Measurements from ENCODE around the gene LAMC3. TPM values are rescaled to one million over a fixed set of nuclear protein-coding genes. Genes with fewer than 3 reads are reported as not detected.

The LAMC3 gene
- total RNA-seq, 2 experiments from 2014 or later: not detected

- POLR2A ChIA-PET: no interaction called here
- H3K4me1 Mint-ChIP-seq (ENCODE audit: low read depth): no peaks in the 10 kb centered on the region
These were observed 59.3 kb downstream of the LAMC3 start for GRCh38 chr9:131068076-131068816.

GRCh38 chr9:131069699-131070098 is 60.7 kb downstream of the LAMC3 start:
- no peak overlapping the region for H3K27ac Mint-ChIP-seq
- no peaks in the 10 kb centered on the region for H3K36me3 Mint-ChIP-seq (ENCODE audit: low read depth)
- DNase-seq: no peak
- CTCF ChIA-PET: no interaction called here
- ATAC-seq: no peak
- H3K9me3 Mint-ChIP-seq (ENCODE audit: insufficient read depth): no peaks in the 10 kb centered on the region
- H3K4me3 Mint-ChIP-seq: no peak overlapping the region
- POLR2A ChIA-PET: no interaction called here
- H3K4me1 Mint-ChIP-seq (ENCODE audit: low read depth): no peaks in the 10 kb centered on the region
- H3K27me3 Mint-ChIP-seq (ENCODE audit: low read depth): no peaks in the 10 kb centered on the region

More at GRCh38 chr9:131068076-131068816, 59.3 kb downstream of the LAMC3 start:
- no peaks in the 10 kb centered on the region for H3K9me3 Mint-ChIP-seq (ENCODE audit: insufficient read depth)
- H3K27ac Mint-ChIP-seq: no peak overlapping the region
- no peaks in the 10 kb centered on the region for H3K27me3 Mint-ChIP-seq (ENCODE audit: low read depth)
- no peak overlapping the region for H3K4me3 Mint-ChIP-seq
- H3K36me3 Mint-ChIP-seq (ENCODE audit: low read depth): no peaks in the 10 kb centered on the region
- ATAC-seq: no peak
- CTCF ChIA-PET: no interaction called here
- no peak for DNase-seq

- H3K4me3 Mint-ChIP-seq: no peak overlapping the region
- POLR2A ChIA-PET: no interaction called here
- CTCF ChIA-PET: no interaction called here
These were observed 63.3 kb downstream of the LAMC3 start for GRCh38 chr9:131072107-131072870.

GRCh38 chr9:131072871-131073237 is 63.9 kb downstream of the LAMC3 start:
- ChIA-PET CTCF (no interaction called here), POLR2A (no interaction called here)
- ATAC-seq: no peak
- peaks cover 2% of the 10 kb centered on the region for H3K4me1 Mint-ChIP-seq (ENCODE audit: low read depth)
- DNase-seq: no peak
- H3K36me3 Mint-ChIP-seq (ENCODE audit: low read depth): no peaks in the 10 kb centered on the region
- H3K27ac Mint-ChIP-seq: no peak overlapping the region
- no peak overlapping the region for H3K4me3 Mint-ChIP-seq
- H3K9me3 Mint-ChIP-seq (ENCODE audit: insufficient read depth): no peaks in the 10 kb centered on the region
- H3K27me3 Mint-ChIP-seq (ENCODE audit: low read depth): no peaks in the 10 kb centered on the region

More at GRCh38 chr9:131072107-131072870, 63.3 kb downstream of the LAMC3 start:
- no peaks in the 10 kb centered on the region for H3K36me3 Mint-ChIP-seq (ENCODE audit: low read depth)
- ATAC-seq: no peak
- no peaks in the 10 kb centered on the region for H3K9me3 Mint-ChIP-seq (ENCODE audit: insufficient read depth)
- no peak overlapping the region for H3K27ac Mint-ChIP-seq
- H3K4me1 Mint-ChIP-seq (ENCODE audit: low read depth): peaks cover 2% of the 10 kb centered on the region
- H3K27me3 Mint-ChIP-seq (ENCODE audit: low read depth): no peaks in the 10 kb centered on the region
- DNase-seq: no peak

GRCh38 chr9:131076347-131077195 is 67.6 kb downstream of the LAMC3 start:
- Mint-ChIP-seq H3K9me3 (ENCODE audit: insufficient read depth) (no peaks in the 10 kb centered on the region), H3K27me3 (ENCODE audit: low read depth) (no peaks in the 10 kb centered on the region), H3K36me3 (ENCODE audit: low read depth) (no peaks in the 10 kb centered on the region), H3K27ac (no peak overlapping the region), H3K4me3 (no peak overlapping the region), H3K4me1 (ENCODE audit: low read depth) (peaks cover 2% of the 10 kb centered on the region)
- no peak for DNase-seq
- ChIA-PET POLR2A (interaction anchor here (0.6 kb wide), 1 partner anchor 786 kb away, joined by 3 read pairs; no protein-coding TSS in a partner anchor), CTCF (no interaction called here)
- ATAC-seq: no peak

- Mint-ChIP-seq H3K27ac (no peak overlapping the region), H3K36me3 (ENCODE audit: low read depth) (no peaks in the 10 kb centered on the region), H3K27me3 (ENCODE audit: low read depth) (peaks cover 4% of the 10 kb centered on the region), H3K4me3 (no peak overlapping the region), H3K4me1 (ENCODE audit: low read depth) (peaks cover 2% of the 10 kb centered on the region), H3K9me3 (ENCODE audit: insufficient read depth) (no peaks in the 10 kb centered on the region)
- ChIA-PET POLR2A (no interaction called here), CTCF (interaction anchor here (1.6 kb wide), 1 partner anchor 32 kb away, joined by 8 read pairs; no protein-coding TSS in a partner anchor)
- no peak for DNase-seq
- no peak for ATAC-seq
These were observed 69.7 kb downstream of the LAMC3 start for GRCh38 chr9:131078427-131079366.

GRCh38 chr9:131080589-131080988 is 71.6 kb downstream of the LAMC3 start:
- CTCF ChIA-PET: no interaction called here
- ATAC-seq (no peak), DNase-seq (no peak)
- H3K27ac Mint-ChIP-seq: no peak overlapping the region
- peaks cover 4% of the 10 kb centered on the region for H3K27me3 Mint-ChIP-seq (ENCODE audit: low read depth)
- H3K36me3 Mint-ChIP-seq (ENCODE audit: low read depth): no peaks in the 10 kb centered on the region
- POLR2A ChIA-PET: no interaction called here
- H3K4me3 Mint-ChIP-seq: no peak overlapping the region
- H3K9me3 Mint-ChIP-seq (ENCODE audit: insufficient read depth): no peaks in the 10 kb centered on the region
- H3K4me1 Mint-ChIP-seq (ENCODE audit: low read depth): peaks cover 2% of the 10 kb centered on the region

GRCh38 chr9:131081868-131082267 is 72.9 kb downstream of the LAMC3 start:
- no peak overlapping the region for H3K4me3 Mint-ChIP-seq
- H3K4me1 Mint-ChIP-seq (ENCODE audit: low read depth): no peaks in the 10 kb centered on the region
- H3K9me3 Mint-ChIP-seq (ENCODE audit: insufficient read depth): no peaks in the 10 kb centered on the region
- H3K27ac Mint-ChIP-seq: no peak overlapping the region
- H3K36me3 Mint-ChIP-seq (ENCODE audit: low read depth): no peaks in the 10 kb centered on the region
- DNase-seq (no peak), ATAC-seq (no peak)
- peaks cover 4% of the 10 kb centered on the region for H3K27me3 Mint-ChIP-seq (ENCODE audit: low read depth)
- ChIA-PET POLR2A (interaction anchor here (1.3 kb wide), 1 partner anchor 43 kb away, joined by 3 read pairs; the partner anchor contains the start of gene NUP214), CTCF (no interaction called here)

- POLR2A ChIA-PET: interaction anchor here (1.3 kb wide), 1 partner anchor 42 kb away, joined by 3 read pairs; the partner anchor contains the start of gene NUP214
- H3K4me1 Mint-ChIP-seq (ENCODE audit: low read depth): no peaks in the 10 kb centered on the region
- no peak overlapping the region for H3K4me3 Mint-ChIP-seq
- ATAC-seq: no peak
- no peaks in the 10 kb centered on the region for H3K9me3 Mint-ChIP-seq (ENCODE audit: insufficient read depth)
- peaks cover 4% of the 10 kb centered on the region for H3K27me3 Mint-ChIP-seq (ENCODE audit: low read depth)
- no peak overlapping the region for H3K27ac Mint-ChIP-seq
- no peak for DNase-seq
- CTCF ChIA-PET: no interaction called here
- no peaks in the 10 kb centered on the region for H3K36me3 Mint-ChIP-seq (ENCODE audit: low read depth)
These were observed 74.0 kb downstream of the LAMC3 start for GRCh38 chr9:131082774-131083512.

- H3K4me1 Mint-ChIP-seq (ENCODE audit: low read depth): no peaks in the 10 kb centered on the region
- ATAC-seq (no peak), DNase-seq (no peak)
- no peak overlapping the region for H3K4me3 Mint-ChIP-seq
- no peaks in the 10 kb centered on the region for H3K9me3 Mint-ChIP-seq (ENCODE audit: insufficient read depth)
- H3K27me3 Mint-ChIP-seq (ENCODE audit: low read depth): peaks cover 4% of the 10 kb centered on the region
- ChIA-PET POLR2A (no interaction called here), CTCF (no interaction called here)
- H3K36me3 Mint-ChIP-seq (ENCODE audit: low read depth): no peaks in the 10 kb centered on the region
- H3K27ac Mint-ChIP-seq: no peak overlapping the region
These were observed 75.8 kb downstream of the LAMC3 start for GRCh38 chr9:131084661-131085369.
